ENCODE results near the gene VAT1L.
"Not testable (repeated sequence)": the region's sequence is repeated elsewhere in the genome, so short reads cannot be mapped to it uniquely, and the experiment has no call there.

VAT1L gene

GRCh38 chr16:77913738-77914253 lies 125.4 kb downstream of the VAT1L start:
- DNase-seq (ENCODE audit: low read depth) = no peak

- no peak for DNase-seq (ENCODE audit: low read depth)
These were observed 127.7 kb downstream of the VAT1L start for GRCh38 chr16:77916111-77916510.

- DNase-seq (ENCODE audit: low read depth) = no peak
These were observed 129.6 kb downstream of the VAT1L start for GRCh38 chr16:77917971-77918370.

- no peak for DNase-seq (ENCODE audit: low read depth)
These were observed 130.7 kb downstream of the VAT1L start for GRCh38 chr16:77918809-77919707.

- no peak for DNase-seq (ENCODE audit: low read depth)
These were observed 131.5 kb downstream of the VAT1L start for GRCh38 chr16:77919761-77920415.

- DNase-seq (ENCODE audit: low read depth) = no peak
These were observed 132.6 kb downstream of the VAT1L start for GRCh38 chr16:77920984-77921383.

- DNase-seq (ENCODE audit: low read depth) = no peak
These were observed 133.9 kb downstream of the VAT1L start for GRCh38 chr16:77922228-77922754.

GRCh38 chr16:77925531-77925930 lies 137.2 kb downstream of the VAT1L start:
- DNase-seq (ENCODE audit: low read depth) = no peak

- no peak for DNase-seq (ENCODE audit: low read depth)
These were observed 139.7 kb downstream of the VAT1L start for GRCh38 chr16:77928096-77928495.

GRCh38 chr16:77929004-77929403 lies 140.6 kb downstream of the VAT1L start:
- no peak for DNase-seq (ENCODE audit: low read depth)

GRCh38 chr16:77931058-77931457 lies 142.7 kb downstream of the VAT1L start:
- no peak for DNase-seq (ENCODE audit: low read depth)

- no peak for DNase-seq (ENCODE audit: low read depth)
These were observed 149.2 kb downstream of the VAT1L start for GRCh38 chr16:77937473-77938149.

GRCh38 chr16:77938913-77939312 lies 150.5 kb downstream of the VAT1L start:
- no peak for DNase-seq (ENCODE audit: low read depth)

GRCh38 chr16:77939968-77940367 lies 151.6 kb downstream of the VAT1L start:
- no peak for DNase-seq (ENCODE audit: low read depth)

- DNase-seq (ENCODE audit: low read depth) = no peak
These were observed 155.4 kb downstream of the VAT1L start for GRCh38 chr16:77943801-77944200.

- no peak for DNase-seq (ENCODE audit: low read depth)
These were observed 156.3 kb downstream of the VAT1L start for GRCh38 chr16:77944631-77945030.

- DNase-seq (ENCODE audit: low read depth) = no peak
These were observed 156.8 kb downstream of the VAT1L start for GRCh38 chr16:77945126-77945525.

- DNase-seq (ENCODE audit: low read depth) = no peak
These were observed 158.5 kb downstream of the VAT1L start for GRCh38 chr16:77946823-77947222.

GRCh38 chr16:77947590-77947989 lies 159.2 kb downstream of the VAT1L start:
- not testable (repeated sequence) for DNase-seq (ENCODE audit: low read depth)

GRCh38 chr16:77948835-77949234 lies 160.5 kb downstream of the VAT1L start:
- DNase-seq (ENCODE audit: low read depth) = no peak

- no peak for DNase-seq (ENCODE audit: low read depth)
These were observed 161.1 kb downstream of the VAT1L start for GRCh38 chr16:77949445-77949844.

GRCh38 chr16:77951788-77952187 lies 163.4 kb downstream of the VAT1L start:
- no peak for DNase-seq (ENCODE audit: low read depth)
